SK-N-SH treated with all-trans-retinoic acid at 6 μM for 48 hours (cell line): ENCODE measurements around the gene PLD1.

Experiments
- ATAC-seq: fragments of 200-7000 bp; cut with Tn5 transposase; 3 replicates; pipeline ENCODE4 v1.9.1; 2020; ENCODE audit warnings: mild to moderate bottlenecking, moderate library complexity
- ARNTL ChIP-seq: fragments of 450-650 bp; formaldehyde crosslinking; IDR thresholded peaks from 2 replicates; pipeline ENCODE4 v1.5.0; 2020; ENCODE audit warnings: low read depth, mild to moderate bottlenecking, moderate library complexity, borderline replicate concordance
- BACH2 ChIP-seq: fragments of 250-450 bp; sonication (Bioruptor Pico); IDR thresholded peaks from 2 replicates; pipeline ENCODE4 v1.9.0; 2021; ENCODE audit warnings: mild to moderate bottlenecking, borderline replicate concordance
- CSDC2 ChIP-seq: fragments of 250-450 bp; sonication (Bioruptor Pico); IDR thresholded peaks from 2 replicates; pipeline ENCODE4 v1.5.0; 2020; ENCODE audit warnings: mild to moderate bottlenecking, moderate library complexity
- CSRNP3 ChIP-seq: fragments of 250-450 bp; sonication (Bioruptor Pico); IDR thresholded peaks from 2 replicates; pipeline ENCODE4 v1.5.1; 2021; ENCODE audit warnings: mild to moderate bottlenecking, moderate library complexity
- ESRRG ChIP-seq: fragments of 250-450 bp; sonication (Bioruptor Pico); IDR thresholded peaks from 2 replicates; pipeline ENCODE4 v1.6.1; 2021; ENCODE audit warnings: mild to moderate bottlenecking
- GLIS3 ChIP-seq: fragments of 250-450 bp; sonication (Bioruptor Pico); IDR thresholded peaks from 2 replicates; pipeline ENCODE4 v1.5.0; 2020; ENCODE audit warnings: mild to moderate bottlenecking, moderate library complexity
- ISL1 ChIP-seq: fragments of 250-450 bp; sonication (Bioruptor Pico); IDR thresholded peaks from 2 replicates; pipeline ENCODE4 v2.1.2; 2022; ENCODE audit warnings: mild to moderate bottlenecking, moderate library complexity
- OSR1 ChIP-seq: fragments of 250-450 bp; sonication (Bioruptor Pico); IDR thresholded peaks from 2 replicates; pipeline ENCODE4 v1.8.0; 2022; ENCODE audit warnings: moderate library complexity, mild to moderate bottlenecking, inconsistent platforms
- PPARA ChIP-seq: fragments of 250-450 bp; sonication (Bioruptor Pico); IDR thresholded peaks from 2 replicates; pipeline ENCODE4 v1.5.0; 2020; ENCODE audit warnings: mild to moderate bottlenecking, borderline replicate concordance
- RARB ChIP-seq: fragments of 250-450 bp; sonication (Bioruptor Pico); IDR thresholded peaks from 2 replicates; pipeline ENCODE4 v1.8.0; 2021; ENCODE audit warnings: mild to moderate bottlenecking, moderate library complexity
- SNAI2 ChIP-seq: fragments of 250-450 bp; sonication (Bioruptor Pico); IDR thresholded peaks from 2 replicates; pipeline ENCODE4 v1.5.0; 2020; ENCODE audit warnings: mild to moderate bottlenecking, moderate library complexity
- TCF4 ChIP-seq: fragments of 250-450 bp; sonication (Bioruptor Pico); IDR thresholded peaks from 2 replicates; pipeline ENCODE4 v1.8.0; 2021; ENCODE audit warnings: mild to moderate bottlenecking, moderate library complexity, borderline replicate concordance
- ZC3H10 ChIP-seq: fragments of 250-450 bp; sonication (Bioruptor Pico); IDR thresholded peaks from 2 replicates; pipeline ENCODE4 v1.5.1; 2021; ENCODE audit warnings: mild to moderate bottlenecking, moderate library complexity
- ZFP3 ChIP-seq: fragments of 250-450 bp; sonication (Bioruptor Pico); IDR thresholded peaks from 2 replicates; pipeline ENCODE4 v1.5.0; 2020; ENCODE audit warnings: mild to moderate bottlenecking, moderate library complexity
- ZFP30 ChIP-seq: fragments of 450-650 bp; formaldehyde crosslinking; IDR thresholded peaks from 2 replicates; pipeline ENCODE4 v1.5.0; 2022; ENCODE audit warnings: mild to moderate bottlenecking, moderate library complexity
- ZNF565 ChIP-seq: fragments of 450-650 bp; formaldehyde crosslinking; conservative IDR thresholded peaks from 2 replicates; pipeline ENCODE4 v1.5.0; 2020; ENCODE audit warnings: low read depth, mild to moderate bottlenecking, moderate library complexity
- ZNF70 ChIP-seq: fragments of 450-650 bp; formaldehyde crosslinking; IDR thresholded peaks from 2 replicates; pipeline ENCODE4 v1.5.0; 2020; ENCODE audit warnings: mild to moderate bottlenecking, moderate library complexity
- ZNF8 ChIP-seq: fragments of 450-650 bp; formaldehyde crosslinking; IDR thresholded peaks from 2 replicates; pipeline ENCODE4 v1.5.0; 2020; ENCODE audit warnings: mild to moderate bottlenecking, moderate library complexity
- TF ChIP-seq, protein P1 (sequence below): fragments of 250-450 bp; sonication (Bioruptor Pico); IDR thresholded peaks from 2 replicates; pipeline ENCODE4 v1.8.0; 2021; ENCODE audit warnings: low read depth, mild to moderate bottlenecking, moderate library complexity, borderline replicate concordance
- TF ChIP-seq, protein P2 (sequence below): fragments of 250-450 bp; sonication (Bioruptor Pico); IDR thresholded peaks from 2 replicates; pipeline ENCODE4 v1.5.0; 2020; ENCODE audit warnings: mild to moderate bottlenecking, moderate library complexity
- TF ChIP-seq, protein P3 (sequence below): fragments of 250-450 bp; sonication (Bioruptor Pico); IDR thresholded peaks from 2 replicates; pipeline ENCODE4 v1.8.0; 2020; ENCODE audit warnings: mild to moderate bottlenecking, moderate library complexity, borderline replicate concordance

The PLD1 gene

GRCh38 chr3:171802590-171802956, 7.7 kb downstream of the PLD1 start:
- no peak for ATAC-seq
- no peak for TF ChIP-seq PPARA (CRISPR knock-in tag)
- TF ChIP-seq ISL1, result no peak
- TF ChIP-seq ZNF565 (CRISPR knock-in tag), result no peak
- no peak for TF ChIP-seq ZFP3 (CRISPR knock-in tag)
- TF ChIP-seq, protein P1, sequence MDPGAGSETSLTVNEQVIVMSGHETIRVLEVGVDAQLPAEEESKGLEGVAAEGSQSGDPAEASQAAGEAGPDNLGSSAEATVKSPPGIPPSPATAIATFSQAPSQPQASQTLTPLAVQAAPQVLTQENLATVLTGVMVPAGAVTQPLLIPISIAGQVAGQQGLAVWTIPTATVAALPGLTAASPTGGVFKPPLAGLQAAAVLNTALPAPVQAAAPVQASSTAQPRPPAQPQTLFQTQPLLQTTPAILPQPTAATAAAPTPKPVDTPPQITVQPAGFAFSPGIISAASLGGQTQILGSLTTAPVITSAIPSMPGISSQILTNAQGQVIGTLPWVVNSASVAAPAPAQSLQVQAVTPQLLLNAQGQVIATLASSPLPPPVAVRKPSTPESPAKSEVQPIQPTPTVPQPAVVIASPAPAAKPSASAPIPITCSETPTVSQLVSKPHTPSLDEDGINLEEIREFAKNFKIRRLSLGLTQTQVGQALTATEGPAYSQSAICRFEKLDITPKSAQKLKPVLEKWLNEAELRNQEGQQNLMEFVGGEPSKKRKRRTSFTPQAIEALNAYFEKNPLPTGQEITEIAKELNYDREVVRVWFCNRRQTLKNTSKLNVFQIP (CRISPR knock-in tag), result no peak
- TF ChIP-seq, protein P2, sequence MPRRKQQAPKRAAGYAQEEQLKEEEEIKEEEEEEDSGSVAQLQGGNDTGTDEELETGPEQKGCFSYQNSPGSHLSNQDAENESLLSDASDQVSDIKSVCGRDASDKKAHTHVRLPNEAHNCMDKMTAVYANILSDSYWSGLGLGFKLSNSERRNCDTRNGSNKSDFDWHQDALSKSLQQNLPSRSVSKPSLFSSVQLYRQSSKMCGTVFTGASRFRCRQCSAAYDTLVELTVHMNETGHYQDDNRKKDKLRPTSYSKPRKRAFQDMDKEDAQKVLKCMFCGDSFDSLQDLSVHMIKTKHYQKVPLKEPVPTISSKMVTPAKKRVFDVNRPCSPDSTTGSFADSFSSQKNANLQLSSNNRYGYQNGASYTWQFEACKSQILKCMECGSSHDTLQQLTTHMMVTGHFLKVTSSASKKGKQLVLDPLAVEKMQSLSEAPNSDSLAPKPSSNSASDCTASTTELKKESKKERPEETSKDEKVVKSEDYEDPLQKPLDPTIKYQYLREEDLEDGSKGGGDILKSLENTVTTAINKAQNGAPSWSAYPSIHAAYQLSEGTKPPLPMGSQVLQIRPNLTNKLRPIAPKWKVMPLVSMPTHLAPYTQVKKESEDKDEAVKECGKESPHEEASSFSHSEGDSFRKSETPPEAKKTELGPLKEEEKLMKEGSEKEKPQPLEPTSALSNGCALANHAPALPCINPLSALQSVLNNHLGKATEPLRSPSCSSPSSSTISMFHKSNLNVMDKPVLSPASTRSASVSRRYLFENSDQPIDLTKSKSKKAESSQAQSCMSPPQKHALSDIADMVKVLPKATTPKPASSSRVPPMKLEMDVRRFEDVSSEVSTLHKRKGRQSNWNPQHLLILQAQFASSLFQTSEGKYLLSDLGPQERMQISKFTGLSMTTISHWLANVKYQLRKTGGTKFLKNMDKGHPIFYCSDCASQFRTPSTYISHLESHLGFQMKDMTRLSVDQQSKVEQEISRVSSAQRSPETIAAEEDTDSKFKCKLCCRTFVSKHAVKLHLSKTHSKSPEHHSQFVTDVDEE, result no peak
- no peak for TF ChIP-seq TCF4 (CRISPR knock-in tag)
- no peak for TF ChIP-seq ZNF8 (CRISPR knock-in tag)
- no peak for TF ChIP-seq ESRRG (CRISPR knock-in tag)
- no peak for TF ChIP-seq ZFP30 (CRISPR knock-in tag)
- TF ChIP-seq ZC3H10 (CRISPR knock-in tag), result no peak
- TF ChIP-seq ZNF70 (CRISPR knock-in tag), result no peak
- TF ChIP-seq SNAI2 (CRISPR knock-in tag), result no peak
- TF ChIP-seq BACH2 (CRISPR knock-in tag), result no peak
- no peak for TF ChIP-seq CSDC2 (CRISPR knock-in tag)
- TF ChIP-seq, protein P3, sequence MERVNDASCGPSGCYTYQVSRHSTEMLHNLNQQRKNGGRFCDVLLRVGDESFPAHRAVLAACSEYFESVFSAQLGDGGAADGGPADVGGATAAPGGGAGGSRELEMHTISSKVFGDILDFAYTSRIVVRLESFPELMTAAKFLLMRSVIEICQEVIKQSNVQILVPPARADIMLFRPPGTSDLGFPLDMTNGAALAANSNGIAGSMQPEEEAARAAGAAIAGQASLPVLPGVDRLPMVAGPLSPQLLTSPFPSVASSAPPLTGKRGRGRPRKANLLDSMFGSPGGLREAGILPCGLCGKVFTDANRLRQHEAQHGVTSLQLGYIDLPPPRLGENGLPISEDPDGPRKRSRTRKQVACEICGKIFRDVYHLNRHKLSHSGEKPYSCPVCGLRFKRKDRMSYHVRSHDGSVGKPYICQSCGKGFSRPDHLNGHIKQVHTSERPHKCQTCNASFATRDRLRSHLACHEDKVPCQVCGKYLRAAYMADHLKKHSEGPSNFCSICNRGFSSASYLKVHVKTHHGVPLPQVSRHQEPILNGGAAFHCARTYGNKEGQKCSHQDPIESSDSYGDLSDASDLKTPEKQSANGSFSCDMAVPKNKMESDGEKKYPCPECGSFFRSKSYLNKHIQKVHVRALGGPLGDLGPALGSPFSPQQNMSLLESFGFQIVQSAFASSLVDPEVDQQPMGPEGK (CRISPR knock-in tag), result no peak

GRCh38 chr3:171801738-171802589, 8.3 kb downstream of the PLD1 start:
- TF ChIP-seq, protein P1 (CRISPR knock-in tag), result no peak
- TF ChIP-seq RARB (CRISPR knock-in tag) (no peak), CSDC2 (CRISPR knock-in tag) (no peak), ARNTL (CRISPR knock-in tag) (no peak), ZFP3 (CRISPR knock-in tag) (no peak), GLIS3 (CRISPR knock-in tag) (no peak), CSRNP3 (CRISPR knock-in tag) (no peak), ZFP30 (CRISPR knock-in tag) (no peak), ESRRG (CRISPR knock-in tag) (no peak), OSR1 (CRISPR knock-in tag) (no peak), ZNF70 (CRISPR knock-in tag) (no peak)
- TF ChIP-seq, protein P2, result no peak
- ATAC-seq, result peak; percentile 25; the same call in 2 of the 3 replicates
